Endodermal cell (in vitro differentiated cells): ENCODE data around the gene SLC5A1. TPM values are rescaled to one million over a fixed set of nuclear protein-coding genes. Genes with fewer than 3 reads are reported as not detected.

ENCODE experiments used
- DNase-seq: peaks from one replicate; pipeline ENCODE4 v3.0.0-alpha.2; 2017
- H3K27ac ChIP-seq: 2 replicates; pipeline ENCODE4 v1.5.1; 2013; ENCODE audit warnings: mild to moderate bottlenecking, low read depth, low read length, moderate library complexity
- H3K27me3 ChIP-seq: 2 replicates; pipeline ENCODE4 v1.6.1; 2013; ENCODE audit warnings: mild to moderate bottlenecking, low read length, moderate library complexity; ENCODE audit not compliant: insufficient read depth, control insufficient read depth, poor library complexity, severe bottlenecking
- H3K36me3 ChIP-seq: 2 replicates; pipeline ENCODE4 v1.7.0; 2013; ENCODE audit warnings: mild to moderate bottlenecking, low read length, moderate library complexity; ENCODE audit not compliant: control insufficient read depth, insufficient read depth
- H3K4me1 ChIP-seq: one replicate; pipeline ENCODE4 v1.7.0; 2013; ENCODE audit warnings: low read length; ENCODE audit not compliant: control insufficient read depth, insufficient read depth
- H3K4me3 ChIP-seq: 2 replicates; pipeline ENCODE4 v1.5.1; 2013; ENCODE audit warnings: mild to moderate bottlenecking, low read length, moderate library complexity
- H3K9ac ChIP-seq: 2 replicates; pipeline ENCODE4 v1.6.1; 2013; ENCODE audit warnings: mild to moderate bottlenecking, low read length, moderate library complexity; ENCODE audit not compliant: poor library complexity, severe bottlenecking; ENCODE audit errors: extremely low read depth
- H3K9me3 ChIP-seq: 2 replicates; pipeline ENCODE4 v1.6.1; 2013; ENCODE audit warnings: mild to moderate bottlenecking, low read length, moderate library complexity; ENCODE audit not compliant: control insufficient read depth
- H3K27ac Mint-ChIP-seq: 2 replicates; pipeline ENCODE4 v1.8.0; 2020; ENCODE audit warnings: mixed read lengths
- H3K27me3 Mint-ChIP-seq: 2 replicates; pipeline ENCODE4 v1.8.0; 2021; ENCODE audit warnings: mild to moderate bottlenecking, mixed read lengths; ENCODE audit not compliant: insufficient read depth
- H3K36me3 Mint-ChIP-seq: 2 replicates; pipeline ENCODE4 v1.8.0; 2020; ENCODE audit warnings: low read depth, mixed read lengths
- H3K4me1 Mint-ChIP-seq: 2 replicates; pipeline ENCODE4 v1.8.0; 2020; ENCODE audit warnings: mixed read lengths
- H3K4me3 Mint-ChIP-seq: 2 replicates; pipeline ENCODE4 v1.8.0; 2020; ENCODE audit warnings: mild to moderate bottlenecking, moderate library complexity, mixed read lengths
- H3K9me3 Mint-ChIP-seq: 2 replicates; pipeline ENCODE4 v1.8.0; 2020; ENCODE audit warnings: mild to moderate bottlenecking, mixed read lengths
- CTCF ChIP-seq: fragments of 200-600 bp; sonication (generic); conservative IDR thresholded peaks from 2 replicates; pipeline ENCODE4 v1.5.0; 2021; ENCODE audit warnings: antibody characterized with exemption, mild to moderate bottlenecking
- WGBS, 2 experiments: methylation state at CpG; one replicate each; pipeline versions ENCODE4 v1.1.5 to v1.1.7; 2013; ENCODE audit warnings: missing lambda C conversion rate in 2 of 2, mixed read lengths in 1 of 2; ENCODE audit not compliant: insufficient coverage in 1 of 2, insufficient read length in 1 of 2; 5-methylcytosine and 5-hydroxymethylcytosine counted together
- total RNA-seq, 2 donors: library from RNA; stranded (reverse); fragmentation: NEBNext Ultra II Directional in 1 of 2; extraction: Animal tissue kit (Norgen Biotek cat#: 25700) in 1 of 2; gene quantifications; 2 replicates in 1 of 2; 3 replicates in 1 of 2; pipeline ENCODE4 v1.2.1, GENCODE V29; 2021

SLC5A1 gene
- total RNA-seq, 2 donors from 2014 or later, result not detected

- Mint-ChIP-seq H3K4me3 (no peak overlapping the region), H3K27ac (no peak overlapping the region), H3K9me3 (no peaks in the 10 kb centered on the region), H3K36me3 (no peaks in the 10 kb centered on the region), H3K27me3 (peaks cover 30% of the 10 kb centered on the region), H3K4me1 (no peaks in the 10 kb centered on the region)
- H3K27ac ChIP-seq, result no peak overlapping the region
- DNase-seq, result no peak
- no peak overlapping the region for H3K9ac ChIP-seq
- H3K9me3 ChIP-seq, result no peaks in the 10 kb centered on the region
- no peaks in the 10 kb centered on the region for H3K36me3 ChIP-seq
- no peak overlapping the region for H3K4me3 ChIP-seq
- no peaks in the 10 kb centered on the region for H3K4me1 ChIP-seq
- 50 to 77% methylated on average over 1 of the region's 1 CpG for WGBS, 2 experiments
- no peak for TF ChIP-seq CTCF
- H3K27me3 ChIP-seq, result peaks cover 46% of the 10 kb centered on the region
Observed at GRCh38 chr22:32100711-32101110, 57.6 kb downstream of the SLC5A1 start.

- Histone ChIP-seq H3K9me3 (no peaks in the 10 kb centered on the region), H3K36me3 (no peaks in the 10 kb centered on the region), H3K27ac (no peak overlapping the region), H3K27me3 (peaks cover 30% of the 10 kb centered on the region), H3K4me1 (no peaks in the 10 kb centered on the region), H3K4me3 (no peak overlapping the region), H3K9ac (no peak overlapping the region)
- Mint-ChIP-seq H3K27ac (no peak overlapping the region), H3K4me3 (no peak overlapping the region), H3K27me3 (peaks cover 23% of the 10 kb centered on the region), H3K9me3 (no peaks in the 10 kb centered on the region), H3K4me1 (no peaks in the 10 kb centered on the region), H3K36me3 (no peaks in the 10 kb centered on the region)
- peak; percentile 77 for TF ChIP-seq CTCF
- no peak for DNase-seq
- WGBS, 2 experiments, result 77 to 85% methylated on average over 2 of the region's 2 CpGs
Observed at GRCh38 chr22:32103658-32104315, 60.7 kb downstream of the SLC5A1 start.

- peak; percentile 89 for DNase-seq
- no peak overlapping the region for H3K4me3 ChIP-seq
- peaks cover 17% of the 10 kb centered on the region for H3K27me3 Mint-ChIP-seq
- H3K27me3 ChIP-seq, result peaks cover 25% of the 10 kb centered on the region
- no peaks in the 10 kb centered on the region for H3K36me3 ChIP-seq
- TF ChIP-seq CTCF, result no peak
- no peak overlapping the region for H3K27ac ChIP-seq
- no peaks in the 10 kb centered on the region for H3K4me1 ChIP-seq
- no peak overlapping the region for H3K4me3 Mint-ChIP-seq
- no peaks in the 10 kb centered on the region for H3K4me1 Mint-ChIP-seq
- no peaks in the 10 kb centered on the region for H3K36me3 Mint-ChIP-seq
- H3K9ac ChIP-seq, result no peak overlapping the region
- no peaks in the 10 kb centered on the region for H3K9me3 Mint-ChIP-seq
- no peaks in the 10 kb centered on the region for H3K9me3 ChIP-seq
- no peak overlapping the region for H3K27ac Mint-ChIP-seq
- 0 to 50% methylated on average over 1 of the region's 1 CpG for WGBS, 2 experiments
Observed at GRCh38 chr22:32106930-32107329, 63.9 kb downstream of the SLC5A1 start.
